Central memory CD8-positive, alpha-beta T cell (primary cell): ENCODE results near the gene TMED8.
"Not testable (repeated sequence)": the region's sequence is repeated elsewhere in the genome, so short reads cannot be mapped to it uniquely, and the experiment has no call there.

ENCODE experiments used
- ATAC-seq: fragments of 150-1000 bp; cut with Tn5 transposase; replicated peaks from 2 replicates; pipeline ENCODE4 v1.10.0; 2022; ENCODE audit warnings: mild to moderate bottlenecking, moderate FRiP score, moderate number of reproducible peaks; ENCODE audit not compliant: poor library complexity, severe bottlenecking; ENCODE audit errors: extremely low read depth
- DNase-seq, 2 donors: peaks; one replicate each; pipeline ENCODE4 v3.0.0; 2021; ENCODE audit warnings: low spot score in 2 of 2
- H3K27ac Mint-ChIP-seq: one replicate; pipeline ENCODE4 v1.8.0; 2022; ENCODE audit warnings: low read depth, mild to moderate bottlenecking, moderate library complexity, mixed read lengths
- H3K27me3 Mint-ChIP-seq: one replicate; pipeline ENCODE4 v1.8.0; 2022; ENCODE audit warnings: mixed read lengths
- H3K36me3 Mint-ChIP-seq: one replicate; pipeline ENCODE4 v1.8.0; 2022; ENCODE audit warnings: mild to moderate bottlenecking, moderate library complexity, mixed read lengths; ENCODE audit not compliant: insufficient read depth
- H3K4me1 Mint-ChIP-seq: one replicate; pipeline ENCODE4 v1.8.0; 2022; ENCODE audit warnings: mixed read lengths
- H3K4me3 Mint-ChIP-seq: one replicate; pipeline ENCODE4 v1.8.0; 2022; ENCODE audit warnings: mild to moderate bottlenecking, moderate library complexity, mixed read lengths
- H3K9me3 Mint-ChIP-seq: one replicate; pipeline ENCODE4 v1.8.0; 2022; ENCODE audit warnings: mixed read lengths

Gene TMED8

DNA sequence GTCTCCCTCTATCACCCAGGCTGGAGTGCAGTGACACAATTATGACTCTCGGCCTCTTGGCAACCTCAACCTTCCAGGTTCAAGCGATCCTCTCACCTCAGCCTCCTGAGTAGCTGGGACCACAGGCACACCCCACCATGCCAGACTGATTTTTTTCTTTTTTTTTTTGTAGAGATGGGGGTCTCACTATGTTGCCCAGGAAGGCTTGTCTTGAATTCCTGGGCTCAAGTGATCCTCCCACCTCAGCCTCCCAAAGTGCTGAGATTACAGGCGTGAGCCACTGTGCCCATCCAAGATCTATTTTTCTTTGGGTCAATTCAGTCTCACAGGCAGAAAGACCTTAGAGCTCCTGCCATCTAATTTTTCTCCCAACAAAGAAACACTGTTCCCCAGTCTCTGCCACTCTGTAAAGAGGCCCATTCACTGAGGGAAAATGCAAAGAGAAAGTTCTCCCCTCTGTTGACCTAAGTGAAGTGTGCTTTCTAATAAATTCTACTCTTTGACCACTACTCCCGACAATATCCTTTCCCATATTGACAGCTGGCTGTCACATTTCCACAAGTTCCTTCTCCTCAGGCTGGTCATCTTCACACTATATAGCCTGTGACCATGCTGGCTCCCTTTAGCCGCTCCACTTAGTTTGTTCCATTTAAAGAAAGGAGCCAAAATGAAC lies 23.3 kb downstream of the TMED8 start:
- Mint-ChIP-seq H3K4me1 (no peaks in the 10 kb centered on the region), H3K27ac (no peak overlapping the region), H3K4me3 (no peak overlapping the region), H3K27me3 (no peaks in the 10 kb centered on the region), H3K36me3 (peaks cover 2% of the 10 kb centered on the region), H3K9me3 (no peaks in the 10 kb centered on the region)
- DNase-seq (no peak), ATAC-seq (no peak)

DNA sequence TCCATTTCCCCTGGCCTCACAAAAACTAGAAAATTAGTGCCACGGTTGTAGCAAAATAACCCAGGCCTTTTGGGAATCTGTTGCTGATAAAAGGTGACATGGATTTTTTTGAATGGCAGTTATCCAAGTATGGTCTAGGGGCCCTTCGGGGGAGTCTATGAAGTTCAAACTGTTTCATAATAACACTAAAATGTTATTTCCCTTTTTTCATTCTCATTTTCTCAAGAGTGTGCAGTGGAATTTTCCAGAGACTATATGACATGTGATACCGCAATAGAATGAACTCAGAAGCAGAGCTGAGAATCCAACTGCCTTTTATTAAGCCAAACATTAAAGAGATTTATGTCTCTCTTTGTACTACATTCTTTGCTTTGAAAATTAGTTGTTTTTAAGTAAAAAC lies 29.1 kb downstream of the TMED8 start:
- ATAC-seq = no peak

DNA sequence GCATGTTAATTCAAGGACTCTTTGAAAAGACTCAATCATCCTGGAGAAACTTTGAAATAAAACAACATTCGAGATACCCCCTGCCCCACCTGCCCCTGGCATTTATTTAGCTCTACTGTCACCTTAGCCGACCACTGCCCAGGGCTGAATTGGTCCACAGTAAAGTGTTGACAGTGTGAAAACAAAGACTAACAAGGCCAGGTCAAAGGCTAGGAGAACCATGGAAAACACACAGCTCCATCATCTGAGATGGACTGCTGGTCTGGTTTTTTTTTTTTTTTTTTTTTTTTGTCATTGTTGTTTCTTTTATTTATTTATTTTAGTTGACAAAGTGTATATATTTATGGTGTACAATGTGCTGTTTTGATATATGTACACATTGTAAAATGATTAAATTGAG lies 30.4 kb downstream of the TMED8 start:
- H3K36me3 Mint-ChIP-seq = peaks cover 23% of the 10 kb centered on the region
- no peaks in the 10 kb centered on the region for H3K27me3 Mint-ChIP-seq
- no peak overlapping the region for H3K4me3 Mint-ChIP-seq
- no peaks in the 10 kb centered on the region for H3K4me1 Mint-ChIP-seq
- no peak overlapping the region for H3K27ac Mint-ChIP-seq
- DNase-seq = no peak
- no peaks in the 10 kb centered on the region for H3K9me3 Mint-ChIP-seq
- ATAC-seq = no peak

More for the DNA sequence above, 29.1 kb downstream of the TMED8 start:
- no peak for DNase-seq
- Mint-ChIP-seq H3K27ac (no peak overlapping the region), H3K4me3 (no peak overlapping the region), H3K36me3 (peaks cover 19% of the 10 kb centered on the region), H3K4me1 (no peaks in the 10 kb centered on the region), H3K9me3 (no peaks in the 10 kb centered on the region), H3K27me3 (no peaks in the 10 kb centered on the region)

DNA sequence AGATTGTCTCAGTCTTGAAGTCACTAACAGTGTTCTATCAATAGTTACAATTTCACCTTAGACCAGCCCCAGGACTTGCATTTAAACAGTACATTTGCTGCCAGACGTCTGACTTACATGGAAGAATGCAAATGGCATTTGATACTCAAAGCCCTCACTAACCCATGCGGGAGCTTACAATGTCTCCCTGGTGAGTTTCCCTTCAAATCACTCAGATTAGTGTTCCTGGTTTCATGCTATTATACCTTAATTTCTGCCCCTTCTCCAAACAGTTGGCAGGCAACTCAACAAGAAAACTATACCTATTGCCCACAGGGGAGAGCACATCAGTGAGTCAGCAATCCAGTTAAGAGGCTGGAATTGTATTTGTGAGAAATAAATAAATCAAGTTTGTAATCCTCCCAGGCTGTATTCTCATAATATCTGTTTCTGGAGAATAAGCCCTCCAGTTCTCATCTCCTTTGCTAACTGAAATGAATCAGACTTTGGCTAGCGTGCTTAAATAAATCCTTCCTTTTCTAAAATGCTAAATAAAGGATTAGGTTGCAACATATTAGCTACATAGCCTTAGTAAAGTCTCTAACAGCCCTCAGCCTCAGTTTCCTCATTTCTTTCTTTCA lies 32.4 kb downstream of the TMED8 start:
- no peaks in the 10 kb centered on the region for H3K9me3 Mint-ChIP-seq
- no peaks in the 10 kb centered on the region for H3K4me1 Mint-ChIP-seq

DNA sequence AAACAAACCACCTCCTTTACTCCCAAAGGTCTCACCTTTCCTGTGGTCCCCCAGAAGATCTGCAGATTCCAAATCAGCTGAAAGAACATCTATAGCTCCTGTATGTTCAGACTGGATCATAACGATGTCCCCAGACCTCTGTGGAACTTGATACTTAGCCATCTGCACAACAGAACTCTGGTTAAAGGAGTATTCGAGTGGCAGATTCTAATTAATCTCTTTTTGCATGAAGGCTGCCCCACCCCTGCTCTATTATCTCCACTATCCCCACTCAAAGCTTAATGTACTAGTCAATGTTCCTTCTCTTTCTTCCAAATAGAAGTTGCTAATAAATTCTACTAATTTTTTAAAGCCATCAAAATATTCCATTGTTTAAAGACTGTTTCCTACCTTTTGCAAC lies 33.2 kb downstream of the TMED8 start:
- Mint-ChIP-seq H3K9me3 (no peaks in the 10 kb centered on the region), H3K27ac (no peak overlapping the region), H3K27me3 (no peaks in the 10 kb centered on the region), H3K36me3 (peaks cover 24% of the 10 kb centered on the region), H3K4me3 (no peak overlapping the region), H3K4me1 (no peaks in the 10 kb centered on the region)
- ATAC-seq (no peak), DNase-seq (no peak)

More for the DNA sequence above, 32.4 kb downstream of the TMED8 start:
- Mint-ChIP-seq H3K36me3 (peaks cover 23% of the 10 kb centered on the region), H3K27me3 (no peaks in the 10 kb centered on the region), H3K27ac (peak overlapping the region; percentile 75), H3K4me3 (no peak overlapping the region)
- ATAC-seq (no peak), DNase-seq (no peak)

DNA sequence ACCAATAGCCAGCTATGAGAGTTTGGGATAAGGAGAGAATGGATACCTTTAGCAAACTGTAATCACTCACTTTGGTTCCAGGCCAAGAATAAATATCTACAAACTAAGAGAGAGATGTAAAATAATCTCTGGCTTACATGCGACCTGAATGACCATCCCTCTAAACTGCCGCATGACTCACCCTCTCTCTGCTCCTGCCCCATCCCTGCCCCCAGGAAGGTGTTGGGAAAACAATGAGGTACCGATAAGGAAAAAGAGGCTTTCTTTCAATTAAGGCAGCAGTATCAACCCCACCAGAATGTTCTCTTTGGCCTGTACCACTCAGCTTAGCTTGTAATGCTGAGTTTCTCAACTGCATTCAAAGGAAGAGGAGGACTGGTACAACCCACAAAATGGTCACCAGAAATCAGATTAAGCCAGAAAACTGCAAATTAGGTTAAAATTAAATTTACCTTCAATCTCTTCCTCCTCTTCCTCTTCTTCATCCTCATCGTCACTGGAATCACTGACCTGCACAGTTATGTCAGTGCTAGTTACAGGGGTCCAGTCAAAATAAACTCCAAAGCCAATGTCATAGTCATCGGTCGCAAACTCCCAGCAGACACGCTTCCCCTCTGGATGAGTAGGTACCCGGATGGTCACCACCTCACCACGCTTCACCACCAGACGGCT lies 34.0 kb downstream of the TMED8 start:
- Mint-ChIP-seq H3K4me1 (no peaks in the 10 kb centered on the region), H3K4me3 (no peak overlapping the region), H3K27me3 (no peaks in the 10 kb centered on the region), H3K36me3 (peaks cover 24% of the 10 kb centered on the region), H3K9me3 (no peaks in the 10 kb centered on the region), H3K27ac (no peak overlapping the region)
- no peak for DNase-seq
- no peak for ATAC-seq

DNA sequence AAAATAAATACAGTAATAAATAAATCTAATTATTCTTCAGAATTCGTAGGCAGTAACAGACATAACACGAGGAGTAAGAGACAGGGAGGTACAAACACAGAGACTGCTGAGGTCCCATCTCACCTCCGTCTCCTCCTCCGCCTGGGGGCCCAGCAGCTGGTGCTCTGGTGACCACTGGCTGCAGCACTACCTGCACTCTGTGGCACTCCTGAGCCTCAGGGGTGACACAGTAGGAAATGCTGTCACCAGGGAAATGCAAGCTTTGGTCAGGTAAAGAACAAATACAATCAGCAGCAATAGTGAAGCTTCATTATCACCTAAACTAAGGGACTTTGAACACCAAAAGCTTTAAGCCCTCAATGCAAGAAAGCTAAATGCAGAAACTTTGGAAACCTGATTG lies 36.5 kb downstream of the TMED8 start:
- no peak for ATAC-seq
- no peaks in the 10 kb centered on the region for H3K27me3 Mint-ChIP-seq
- H3K4me3 Mint-ChIP-seq = no peak overlapping the region
- no peak for DNase-seq
- H3K36me3 Mint-ChIP-seq = peaks cover 14% of the 10 kb centered on the region
- H3K9me3 Mint-ChIP-seq = no peaks in the 10 kb centered on the region
- H3K4me1 Mint-ChIP-seq = no peaks in the 10 kb centered on the region
- no peak overlapping the region for H3K27ac Mint-ChIP-seq

DNA sequence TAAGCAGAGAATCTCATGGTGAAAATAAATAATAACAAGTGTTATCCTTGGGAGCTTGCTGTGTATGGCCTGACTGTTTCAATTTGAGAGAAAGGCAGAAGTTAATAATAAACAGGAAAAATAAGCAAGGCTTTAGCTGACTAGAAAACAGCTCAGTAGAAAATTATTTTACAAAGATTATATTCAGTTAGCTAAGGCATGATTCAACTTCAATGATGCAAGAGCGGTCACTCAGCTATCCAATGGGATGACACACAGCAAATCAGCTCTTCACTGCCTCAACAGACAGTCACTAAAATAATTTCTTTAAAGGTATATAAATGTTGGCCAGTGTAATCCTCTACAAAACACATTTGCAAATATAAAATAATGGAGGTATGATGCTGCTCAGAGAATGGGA lies 37.5 kb downstream of the TMED8 start:
- Mint-ChIP-seq H3K27me3 (no peaks in the 10 kb centered on the region), H3K4me1 (no peaks in the 10 kb centered on the region), H3K9me3 (no peaks in the 10 kb centered on the region), H3K27ac (no peak overlapping the region), H3K36me3 (peaks cover 11% of the 10 kb centered on the region), H3K4me3 (no peak overlapping the region)
- DNase-seq = no peak
- ATAC-seq = no peak

DNA sequence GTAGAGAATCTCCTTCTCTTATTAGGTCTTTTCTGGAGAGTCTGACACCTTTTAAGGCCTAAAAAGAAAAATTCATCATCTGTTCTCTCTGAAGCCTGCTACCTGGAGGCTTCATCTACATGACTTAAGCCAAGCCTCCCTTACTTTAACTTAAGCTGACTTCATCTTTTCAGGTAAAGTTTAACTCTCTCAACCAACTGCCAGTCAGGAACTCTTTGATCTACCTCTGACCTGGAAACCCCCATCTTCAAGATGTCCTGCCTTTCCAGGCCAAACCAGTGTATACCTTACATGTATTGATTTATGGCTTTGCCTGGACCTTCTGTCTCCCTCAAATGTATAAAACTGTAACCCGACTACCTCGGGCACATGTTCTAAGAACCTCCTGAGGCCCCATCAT lies 38.6 kb downstream of the TMED8 start:
- H3K4me3 Mint-ChIP-seq = no peak overlapping the region
- H3K27me3 Mint-ChIP-seq = no peaks in the 10 kb centered on the region
- no peak overlapping the region for H3K27ac Mint-ChIP-seq
- ATAC-seq (no peak), DNase-seq (no peak)
- peaks cover 10% of the 10 kb centered on the region for H3K36me3 Mint-ChIP-seq
- H3K9me3 Mint-ChIP-seq = no peaks in the 10 kb centered on the region
- H3K4me1 Mint-ChIP-seq = no peaks in the 10 kb centered on the region

DNA sequence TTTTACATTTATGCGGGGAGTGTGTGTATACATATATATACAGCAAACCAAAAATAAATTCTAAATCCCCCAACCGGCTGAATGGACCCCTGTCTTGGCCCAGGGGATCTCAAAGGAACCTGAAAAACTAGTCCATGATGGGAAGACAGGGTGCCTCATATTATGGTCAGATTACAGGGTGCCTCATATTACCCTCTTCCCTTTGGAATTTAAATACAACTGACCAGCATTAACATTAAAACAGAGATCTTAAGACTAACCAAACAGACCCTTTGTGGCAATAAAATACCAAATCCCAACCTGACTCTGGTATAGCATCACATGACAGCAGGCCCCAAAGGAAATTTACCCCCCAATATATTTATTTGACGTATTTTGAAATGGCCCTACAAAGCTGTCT lies 39.0 kb downstream of the TMED8 start:
- Mint-ChIP-seq H3K36me3 (peaks cover 6% of the 10 kb centered on the region), H3K27ac (no peak overlapping the region), H3K27me3 (no peaks in the 10 kb centered on the region), H3K4me3 (no peak overlapping the region), H3K4me1 (no peaks in the 10 kb centered on the region), H3K9me3 (no peaks in the 10 kb centered on the region)
- no peak for DNase-seq
- ATAC-seq = no peak

DNA sequence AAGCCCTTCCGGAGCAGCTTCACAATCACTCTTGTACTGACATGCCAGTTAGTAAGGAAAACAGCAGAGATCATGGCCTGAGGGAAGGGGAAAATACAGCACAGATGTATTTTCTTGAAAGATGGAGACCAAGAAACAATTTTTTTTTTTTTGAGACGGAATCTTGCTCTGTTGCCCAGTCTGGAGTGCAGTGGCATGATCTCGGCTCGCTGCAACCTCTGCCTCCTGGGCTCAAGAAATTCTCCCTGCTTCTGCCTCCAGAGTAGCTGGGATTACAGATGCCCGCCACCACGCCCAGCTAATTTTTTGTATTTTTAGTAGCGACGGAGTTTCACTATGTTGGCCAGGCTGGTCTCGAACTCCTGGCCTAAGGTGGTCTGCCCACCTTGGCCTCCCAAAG lies 39.6 kb downstream of the TMED8 start:
- not testable (repeated sequence) for H3K4me1 Mint-ChIP-seq, H3K27me3 Mint-ChIP-seq, ATAC-seq, DNase-seq, H3K27ac Mint-ChIP-seq, H3K4me3 Mint-ChIP-seq, H3K9me3 Mint-ChIP-seq, H3K36me3 Mint-ChIP-seq

DNA sequence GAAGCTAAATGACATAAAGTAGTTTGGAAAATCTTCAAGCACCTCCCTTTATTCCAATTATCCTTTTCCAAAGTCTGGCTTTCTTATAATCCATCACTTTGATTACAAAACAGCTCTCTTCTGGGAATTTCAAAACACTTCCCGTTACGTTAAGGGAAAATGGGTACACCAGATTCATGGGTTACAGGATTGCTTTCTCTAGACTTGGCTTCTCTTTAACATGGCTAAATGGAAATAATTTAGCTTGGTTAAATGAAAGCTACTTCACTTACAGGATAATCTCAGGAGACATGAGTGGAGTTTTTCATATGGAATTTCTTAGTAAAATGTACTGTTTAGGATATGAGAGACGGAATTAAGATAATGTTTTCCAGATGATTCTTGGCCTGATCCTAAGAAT lies 41.3 kb downstream of the TMED8 start:
- H3K27me3 Mint-ChIP-seq = no peaks in the 10 kb centered on the region
- no peaks in the 10 kb centered on the region for H3K4me1 Mint-ChIP-seq
- peaks cover 3% of the 10 kb centered on the region for H3K36me3 Mint-ChIP-seq
- H3K27ac Mint-ChIP-seq = no peak overlapping the region
- H3K4me3 Mint-ChIP-seq = no peak overlapping the region
- H3K9me3 Mint-ChIP-seq = no peaks in the 10 kb centered on the region
- no peak for DNase-seq
- ATAC-seq = no peak

DNA sequence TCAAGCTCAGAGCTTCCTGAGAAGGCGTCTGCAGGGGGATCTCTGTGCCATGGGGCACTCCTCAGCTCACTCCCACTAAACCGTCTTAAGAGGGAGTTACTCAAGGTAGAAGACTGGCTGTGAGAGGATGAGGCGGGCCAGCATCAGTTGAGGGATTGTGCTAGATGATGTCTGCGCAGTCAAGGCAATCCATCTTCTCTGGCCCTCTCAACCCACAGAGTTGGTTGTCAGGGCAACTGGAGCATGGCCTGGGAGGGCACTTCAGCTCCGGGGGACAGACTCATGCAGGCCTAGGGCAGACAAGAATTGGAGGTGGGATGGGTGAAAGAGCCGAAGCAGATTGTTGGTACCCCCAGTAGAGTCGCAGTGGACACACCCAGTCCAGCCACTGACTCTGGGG lies 47.0 kb downstream of the TMED8 start:
- ATAC-seq = no peak
- no peaks in the 10 kb centered on the region for H3K36me3 Mint-ChIP-seq
- H3K27me3 Mint-ChIP-seq = no peaks in the 10 kb centered on the region
- no peaks in the 10 kb centered on the region for H3K9me3 Mint-ChIP-seq
- no peak overlapping the region for H3K4me3 Mint-ChIP-seq
- DNase-seq = no peak
- no peaks in the 10 kb centered on the region for H3K4me1 Mint-ChIP-seq
- H3K27ac Mint-ChIP-seq = no peak overlapping the region
